NCI-H2081 treated with DMSO at 0.1 percent for 48 hours (cell line): ENCODE measurements around the gene RUNX2.
"Not testable (repeated sequence)": the region's sequence is repeated elsewhere in the genome, so short reads cannot be mapped to it uniquely, and the experiment has no call there.

Experiments
- DNase-seq: peaks from one replicate; lab custom pipeline; 2025; lab: John Stamatoyannopoulos, UW

Gene RUNX2

GRCh38 chr6:45650524-45651135 is 322.5 kb downstream of the RUNX2 start:
- no peak for DNase-seq

GRCh38 chr6:45651301-45651700 is 323.2 kb downstream of the RUNX2 start:
- DNase-seq: no peak

- DNase-seq: no peak
Observed at GRCh38 chr6:45652416-45652815, 324.3 kb downstream of the RUNX2 start.

- no peak for DNase-seq
Observed at GRCh38 chr6:45653117-45653883, 325.2 kb downstream of the RUNX2 start.

GRCh38 chr6:45654673-45655072 is 326.5 kb downstream of the RUNX2 start:
- no peak for DNase-seq

- DNase-seq: no peak
Observed at GRCh38 chr6:45655745-45656476, 327.8 kb downstream of the RUNX2 start.

GRCh38 chr6:45657226-45657625 is 329.1 kb downstream of the RUNX2 start:
- no peak for DNase-seq

- no peak for DNase-seq
Observed at GRCh38 chr6:45658400-45658799, 330.3 kb downstream of the RUNX2 start.

GRCh38 chr6:45658958-45659357 is 330.8 kb downstream of the RUNX2 start:
- DNase-seq: no peak

- DNase-seq: no peak
Observed at GRCh38 chr6:45661661-45662060, 333.5 kb downstream of the RUNX2 start.

GRCh38 chr6:45663251-45664221 is 335.4 kb downstream of the RUNX2 start:
- DNase-seq: no peak

- no peak for DNase-seq
Observed at GRCh38 chr6:45664707-45665106, 336.6 kb downstream of the RUNX2 start.

- no peak for DNase-seq
Observed at GRCh38 chr6:45665859-45666258, 337.7 kb downstream of the RUNX2 start.

GRCh38 chr6:45666846-45667245 is 338.7 kb downstream of the RUNX2 start:
- no peak for DNase-seq

- no peak for DNase-seq
Observed at GRCh38 chr6:45667300-45667699, 339.2 kb downstream of the RUNX2 start.

GRCh38 chr6:45667766-45668165 is 339.6 kb downstream of the RUNX2 start:
- DNase-seq: no peak

- DNase-seq: no peak
Observed at GRCh38 chr6:45668705-45669104, 340.6 kb downstream of the RUNX2 start.

- not testable (repeated sequence) for DNase-seq
Observed at GRCh38 chr6:45673167-45673566, 345.0 kb downstream of the RUNX2 start.

GRCh38 chr6:45675166-45675565 is 347.0 kb downstream of the RUNX2 start:
- DNase-seq: not testable (repeated sequence)

GRCh38 chr6:45675634-45676033 is 347.5 kb downstream of the RUNX2 start:
- DNase-seq: no peak

- DNase-seq: no peak
Observed at GRCh38 chr6:45676380-45676779, 348.2 kb downstream of the RUNX2 start.
